Measurements from ENCODE around the gene PARVA. TPM values are rescaled to one million over a fixed set of nuclear protein-coding genes. Genes with fewer than 3 reads are reported as not detected.

Gene PARVA
- total and polyA plus RNA-seq, 2 of the 4 experiments (the other 2 are of a cell fraction) = 65.2 to 80.2 TPM

DNA sequence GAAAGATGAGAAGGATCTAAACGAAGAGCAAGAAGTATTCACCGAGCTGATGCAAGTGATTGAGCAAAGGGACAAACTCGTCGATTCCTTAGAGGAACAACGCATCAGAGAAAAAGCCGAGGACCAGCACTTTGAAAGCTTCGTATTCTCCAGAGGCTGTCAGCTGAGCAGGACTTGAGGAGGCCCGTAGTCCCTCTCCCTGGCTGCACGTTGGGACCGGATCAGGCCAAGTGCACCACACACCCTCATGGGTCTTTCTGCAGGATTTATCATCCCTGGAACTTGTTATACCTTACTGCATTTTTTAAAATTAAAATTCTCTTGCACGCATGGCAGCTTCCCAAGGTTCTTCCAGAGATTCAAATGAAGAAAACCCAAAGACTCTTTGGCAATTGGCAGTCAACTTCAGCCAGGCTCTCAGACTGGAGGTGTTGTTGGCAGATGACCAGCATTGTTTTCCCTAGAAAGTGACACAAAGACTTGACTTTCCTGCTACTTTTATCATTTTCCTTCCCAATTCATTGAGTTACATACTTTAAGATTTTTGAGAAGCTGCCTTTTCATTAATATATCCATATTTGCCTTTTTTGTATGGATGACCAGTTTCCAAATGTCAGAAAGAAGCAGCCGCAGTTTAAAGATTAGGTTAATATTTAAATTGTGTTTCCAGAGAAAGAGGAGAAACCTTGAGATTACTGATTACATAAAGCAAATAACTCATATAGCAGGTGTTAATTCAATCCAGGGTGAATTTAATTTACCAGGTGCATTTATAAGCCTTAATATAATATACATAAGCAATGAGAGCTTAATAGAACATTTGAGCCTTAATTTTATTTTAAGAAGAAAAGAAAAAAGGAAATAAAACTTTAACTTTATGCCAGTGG is 18.8 kb upstream of the PARVA start:
- POLR2A ChIA-PET (ENCODE audit: unreplicated experiment) = no interaction called here
- Histone ChIP-seq H2AK5ac (ENCODE audit: low read depth, low read length) (no peak overlapping the region), H2AFZ (replicated peaks; ENCODE audit: low read length, poor library complexity) (no peak overlapping the region), H3K4me3 (ENCODE audit: insufficient read depth, low read depth, low read length) (no peak overlapping the region), H3K79me1 (ENCODE audit: low read depth in 1 of 2, low read length in 2 of 2) (no peaks in the 10 kb centered on the region), H3K27me3 (ENCODE audit: control insufficient read depth, insufficient read depth, low read length) (no peaks in the 10 kb centered on the region), H3K9ac (ENCODE audit: low read depth, low read length) (no peak overlapping the region), H3K18ac (ENCODE audit: low read depth, low read length) (no peak overlapping the region), H4K20me1 (ENCODE audit: insufficient read depth, low read length) (no peaks in the 10 kb centered on the region), H3K9me3 (ENCODE audit: control insufficient read depth, insufficient read depth, low read length) (no peaks in the 10 kb centered on the region), H3K36me3 (ENCODE audit: control insufficient read depth, insufficient read depth, low read length) (no peaks in the 10 kb centered on the region), H2BK15ac (ENCODE audit: low read depth, low read length) (no peak overlapping the region; the same call in 2 of the 3 replicates), H3K9me1 (ENCODE audit: insufficient read depth, low read length) (peaks cover 3% of the 10 kb centered on the region; the same call in 1 of the 2 replicates), H4K91ac (ENCODE audit: insufficient read depth, low read depth, low read length) (no peak overlapping the region; the same call in 1 of the 2 replicates), H3K56ac (ENCODE audit: extremely low read depth, insufficient read depth, low read length) (no peak overlapping the region), H3K4ac (ENCODE audit: low read depth, low read length) (no peak overlapping the region), H3K4me2 (ENCODE audit: low read depth, low read length) (no peak overlapping the region), H2BK20ac (ENCODE audit: low read depth, low read length) (no peak overlapping the region), H3K4me1 (ENCODE audit: control insufficient read depth, insufficient read depth, low read length) (peaks cover 12% of the 10 kb centered on the region), H4K5ac (ENCODE audit: low read depth, low read length) (no peak overlapping the region), H4K8ac (ENCODE audit: low read depth in 2 of 2, low read length in 2 of 2) (no peak overlapping the region), H3K23ac (ENCODE audit: low read depth, low read length) (no peak overlapping the region), H3K27ac (ENCODE audit: insufficient read depth, low read length) (no peak overlapping the region), H2BK120ac (ENCODE audit: low read depth, low read length) (no peak overlapping the region), H3K14ac (replicated peaks; ENCODE audit: low read depth, low read length) (no peak overlapping the region), H2BK5ac (ENCODE audit: low read depth, low read length, poor library complexity, severe bottlenecking) (no peak overlapping the region), H2AK9ac (replicated peaks; ENCODE audit: low read depth, low read length, poor library complexity) (no peak overlapping the region)
- TF ChIP-seq RCOR1 (IDR thresholded peaks at IDR 0.05; ENCODE audit: insufficient replicate concordance, low read length) = no peak
- in situ Hi-C loops (cut with MboI; ENCODE audit: low sequenced_read_pairs) (no loop called here), intact Hi-C loops (cut with micrococcal nuclease) (no loop called here), dilution Hi-C loops (cut with HindIII; ENCODE audit: low sequenced_read_pairs, unreplicated experiment) (no loop called here)
- DNase-seq (no peak), ATAC-seq (ENCODE audit: low read depth) (no peak)
- BruUV-seq (replicated peaks) = no TSS peak
- CTCF ChIA-PET = no interaction called here
- 96% methylated on average over 5 of the region's 12 CpGs; no CpG with 5 or more reads in 1 of the 2 experiments for WGBS, 2 experiments (ENCODE audit: extremely low coverage in 2 of 2, insufficient read length in 1 of 2)
